ENCODE measurements around the gene RSAD1.

The RSAD1 gene

GRCh38 chr17:50447870-50448595 lies 30.6 kb upstream of the RSAD1 start:
- Histone ChIP-seq H3K4me1 (peaks cover 8% of the 10 kb centered on the region), H3K36me3 (replicated peaks) (no peaks in the 10 kb centered on the region), H3K4me3 (no peak overlapping the region), H3K27me3 (ENCODE audit: low read depth) (no peaks in the 10 kb centered on the region), H3K9me3 (no peaks in the 10 kb centered on the region)
- in situ Hi-C loops (cut with MboI; ENCODE audit: low sequenced_read_pairs) = no loop called here
- no peak for DNase-seq (ENCODE audit: low spot score in 2 of 2)

DNA sequence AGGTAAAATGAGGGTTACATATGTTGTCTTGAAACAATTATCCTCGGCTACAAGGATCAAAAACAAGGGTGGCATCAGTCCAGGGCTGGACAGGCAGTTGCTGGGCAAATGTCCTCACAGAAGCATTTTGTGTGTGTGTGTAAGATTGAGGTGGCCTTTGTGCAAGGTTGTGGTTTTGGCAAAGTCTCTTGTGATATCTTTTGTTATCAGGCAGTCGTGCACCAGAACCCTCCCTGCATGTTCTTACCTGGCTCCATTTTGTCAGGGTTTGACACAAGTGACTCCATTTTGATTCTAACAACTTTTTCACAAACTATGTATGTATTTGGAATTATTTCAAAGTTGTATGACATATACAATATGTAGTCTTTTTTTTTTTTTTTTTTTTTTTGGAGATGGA lies 30.0 kb upstream of the RSAD1 start:
- no peak for DNase-seq (ENCODE audit: low spot score in 2 of 2)
- in situ Hi-C loops (cut with MboI; ENCODE audit: low sequenced_read_pairs) = no loop called here
- Histone ChIP-seq H3K27me3 (ENCODE audit: low read depth) (no peaks in the 10 kb centered on the region), H3K9me3 (no peaks in the 10 kb centered on the region), H3K4me3 (no peak overlapping the region), H3K4me1 (peaks cover 2% of the 10 kb centered on the region), H3K36me3 (replicated peaks) (no peaks in the 10 kb centered on the region)

DNA sequence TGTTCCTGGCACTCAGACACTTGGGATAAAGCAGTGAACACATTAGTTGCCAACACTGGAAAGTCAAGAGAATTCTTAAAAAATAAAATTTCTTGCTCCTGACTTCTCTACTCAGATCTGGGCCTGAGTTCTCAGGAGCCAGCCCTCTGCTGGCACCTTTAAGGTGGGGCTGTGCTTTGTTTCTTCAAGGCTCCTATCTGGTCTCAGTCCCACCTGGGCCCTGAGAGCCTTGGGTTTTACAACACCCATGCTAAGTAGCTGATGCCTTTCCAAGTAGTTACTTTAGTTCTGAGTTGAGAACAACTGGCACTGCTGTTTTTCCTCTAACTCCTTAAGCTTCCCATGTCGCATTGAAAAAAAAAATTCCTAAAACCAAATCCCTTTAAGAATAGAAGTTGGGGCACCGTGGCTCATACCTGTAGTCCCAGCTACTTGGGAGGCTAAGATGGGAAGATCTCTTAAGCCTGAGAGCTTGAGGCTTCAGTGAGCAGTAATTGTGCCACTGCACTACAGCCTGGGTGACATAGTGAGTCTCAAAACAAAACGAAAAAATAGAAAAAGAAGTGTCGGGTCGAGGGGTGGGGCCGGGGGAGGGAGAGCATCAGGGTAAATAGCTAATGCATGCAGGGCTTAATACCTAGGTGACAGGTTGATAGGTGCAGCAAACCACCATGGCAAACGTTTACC lies 26.6 kb upstream of the RSAD1 start:
- in situ Hi-C loops (cut with MboI; ENCODE audit: low sequenced_read_pairs) = no loop called here
- Histone ChIP-seq H3K4me1 (no peaks in the 10 kb centered on the region), H3K36me3 (replicated peaks) (no peaks in the 10 kb centered on the region), H3K27me3 (ENCODE audit: low read depth) (no peaks in the 10 kb centered on the region), H3K4me3 (no peak overlapping the region), H3K9me3 (no peaks in the 10 kb centered on the region)
- no peak for DNase-seq (ENCODE audit: low spot score in 2 of 2)

DNA sequence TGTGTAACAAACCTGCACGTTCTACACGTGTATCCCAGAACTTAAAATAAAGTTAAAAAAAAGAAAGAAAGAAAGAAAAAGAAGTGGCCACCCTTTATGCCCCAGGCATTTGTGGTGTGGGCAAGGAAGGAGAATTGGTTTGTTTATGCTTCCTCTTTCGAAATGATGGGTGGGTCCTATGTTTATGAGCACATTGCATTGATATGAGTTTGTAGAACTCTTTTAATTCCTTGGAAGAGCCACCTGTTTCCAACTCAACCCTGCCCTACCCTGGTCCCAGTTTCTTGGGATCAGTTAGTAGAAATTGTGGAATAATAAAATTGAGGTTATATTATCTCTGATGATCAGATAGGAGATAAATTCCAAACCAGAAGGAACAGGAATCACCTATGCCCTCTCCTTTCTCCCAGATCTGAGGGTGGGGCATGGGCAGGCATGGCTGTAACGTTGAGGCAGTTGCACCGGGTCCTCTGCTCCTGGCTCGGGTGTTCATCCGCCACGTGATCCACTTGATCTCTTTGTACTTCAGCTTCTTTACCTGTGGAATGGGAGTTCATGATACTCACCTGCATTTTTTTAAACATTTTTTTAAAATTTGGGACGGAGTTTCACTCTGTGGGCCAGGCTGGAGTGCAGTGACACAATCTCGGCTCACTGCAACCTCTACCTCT lies 25.9 kb upstream of the RSAD1 start:
- Histone ChIP-seq H3K4me1 (no peaks in the 10 kb centered on the region), H3K36me3 (replicated peaks) (no peaks in the 10 kb centered on the region), H3K4me3 (no peak overlapping the region), H3K27me3 (ENCODE audit: low read depth) (no peaks in the 10 kb centered on the region), H3K9me3 (no peaks in the 10 kb centered on the region)
- no peak for DNase-seq (ENCODE audit: low spot score in 2 of 2)
- in situ Hi-C loops (cut with MboI; ENCODE audit: low sequenced_read_pairs) = no loop called here

DNA sequence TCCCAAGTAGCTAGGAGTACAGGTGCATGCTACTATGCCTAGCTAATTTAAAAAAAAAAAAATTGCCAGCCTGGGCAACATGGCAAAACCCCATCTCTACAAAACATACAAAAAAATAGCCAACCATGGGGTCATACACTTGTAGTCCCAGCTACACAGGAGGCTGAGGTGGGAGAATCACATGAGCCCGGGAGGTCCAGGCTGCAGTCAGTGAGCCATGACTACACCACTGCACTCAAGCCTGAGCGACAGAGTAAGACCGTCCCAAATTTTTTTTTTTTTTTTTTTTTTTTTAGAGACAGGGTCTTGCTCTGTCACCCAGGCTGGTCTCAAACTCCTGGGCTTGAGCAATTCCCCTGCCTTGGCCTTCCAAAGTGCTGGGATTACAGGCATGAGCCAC lies 24.8 kb upstream of the RSAD1 start:
- in situ Hi-C loops (cut with MboI; ENCODE audit: low sequenced_read_pairs) = no loop called here
- Histone ChIP-seq H3K9me3 (no peaks in the 10 kb centered on the region), H3K4me1 (no peaks in the 10 kb centered on the region), H3K27me3 (ENCODE audit: low read depth) (no peaks in the 10 kb centered on the region), H3K4me3 (no peak overlapping the region), H3K36me3 (replicated peaks) (no peaks in the 10 kb centered on the region)
- no peak for DNase-seq (ENCODE audit: low spot score in 2 of 2)

DNA sequence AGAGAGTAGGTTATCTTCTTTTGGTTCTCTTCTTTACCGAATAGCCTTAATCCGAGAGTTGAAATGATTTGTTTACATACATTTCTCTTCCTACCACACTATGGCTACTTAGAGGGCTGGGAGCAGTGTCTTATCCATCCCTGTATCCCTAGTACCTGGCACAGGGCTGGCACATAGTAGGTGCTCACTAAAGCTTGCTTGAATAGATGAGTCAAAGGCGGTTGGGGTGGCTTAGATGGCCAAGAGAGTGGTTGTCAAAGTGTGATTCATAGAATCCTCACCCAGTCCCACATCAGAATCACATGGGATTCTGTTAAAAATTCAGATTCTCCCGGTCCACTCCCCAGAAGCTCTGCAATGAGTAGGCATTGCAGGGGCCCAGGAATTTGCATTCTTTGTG lies 21.0 kb upstream of the RSAD1 start:
- in situ Hi-C loops (cut with MboI; ENCODE audit: low sequenced_read_pairs) = no loop called here
- Histone ChIP-seq H3K4me3 (no peak overlapping the region), H3K36me3 (replicated peaks) (no peaks in the 10 kb centered on the region), H3K4me1 (no peaks in the 10 kb centered on the region), H3K27me3 (ENCODE audit: low read depth) (no peaks in the 10 kb centered on the region), H3K9me3 (no peaks in the 10 kb centered on the region)
- DNase-seq (ENCODE audit: low spot score in 2 of 2) = no peak

- no peaks in the 10 kb centered on the region for H3K9me3 ChIP-seq
- H3K27me3 ChIP-seq (ENCODE audit: low read depth) = no peaks in the 10 kb centered on the region
- no peaks in the 10 kb centered on the region for H3K4me1 ChIP-seq
- no peak for DNase-seq (ENCODE audit: low spot score in 2 of 2)
- no peaks in the 10 kb centered on the region for H3K36me3 ChIP-seq (replicated peaks)
- in situ Hi-C loops (cut with MboI; ENCODE audit: low sequenced_read_pairs) = no loop called here
- H3K4me3 ChIP-seq = no peak overlapping the region
Observed at GRCh38 chr17:50458270-50458669, 20.4 kb upstream of the RSAD1 start.

GRCh38 chr17:50458701-50459676 lies 19.7 kb upstream of the RSAD1 start:
- in situ Hi-C loops (cut with MboI; ENCODE audit: low sequenced_read_pairs) = no loop called here
- no peak for DNase-seq (ENCODE audit: low spot score in 2 of 2)
- no peak overlapping the region for H3K4me3 ChIP-seq
- no peaks in the 10 kb centered on the region for H3K36me3 ChIP-seq (replicated peaks)
- no peaks in the 10 kb centered on the region for H3K4me1 ChIP-seq
- no peaks in the 10 kb centered on the region for H3K9me3 ChIP-seq
- H3K27me3 ChIP-seq (ENCODE audit: low read depth) = no peaks in the 10 kb centered on the region

GRCh38 chr17:50459756-50460155 lies 18.9 kb upstream of the RSAD1 start:
- in situ Hi-C loops (cut with MboI; ENCODE audit: low sequenced_read_pairs) = no loop called here

GRCh38 chr17:50460831-50461526 lies 17.7 kb upstream of the RSAD1 start:
- Histone ChIP-seq H3K27me3 (ENCODE audit: low read depth) (no peaks in the 10 kb centered on the region), H3K36me3 (replicated peaks) (no peaks in the 10 kb centered on the region), H3K4me1 (no peaks in the 10 kb centered on the region), H3K4me3 (no peak overlapping the region), H3K9me3 (no peaks in the 10 kb centered on the region)
- in situ Hi-C loops (cut with MboI; ENCODE audit: low sequenced_read_pairs) = no loop called here
- DNase-seq (ENCODE audit: low spot score in 2 of 2) = no peak

More at GRCh38 chr17:50459756-50460155, 18.9 kb upstream of the RSAD1 start:
- no peaks in the 10 kb centered on the region for H3K4me1 ChIP-seq
- H3K9me3 ChIP-seq = no peaks in the 10 kb centered on the region
- no peak overlapping the region for H3K4me3 ChIP-seq
- no peaks in the 10 kb centered on the region for H3K27me3 ChIP-seq (ENCODE audit: low read depth)
- no peaks in the 10 kb centered on the region for H3K36me3 ChIP-seq (replicated peaks)
- DNase-seq (ENCODE audit: low spot score in 2 of 2) = no peak

- no peak for DNase-seq (ENCODE audit: low spot score in 2 of 2)
- H3K9me3 ChIP-seq = no peaks in the 10 kb centered on the region
- in situ Hi-C loops (cut with MboI; ENCODE audit: low sequenced_read_pairs) = no loop called here
- H3K27me3 ChIP-seq (ENCODE audit: low read depth) = no peaks in the 10 kb centered on the region
- no peaks in the 10 kb centered on the region for H3K4me1 ChIP-seq
- no peak overlapping the region for H3K4me3 ChIP-seq
- no peaks in the 10 kb centered on the region for H3K36me3 ChIP-seq (replicated peaks)
Observed at GRCh38 chr17:50461550-50462132, 17.0 kb upstream of the RSAD1 start.

- Histone ChIP-seq H3K4me3 (no peak overlapping the region), H3K36me3 (replicated peaks) (no peaks in the 10 kb centered on the region), H3K27me3 (ENCODE audit: low read depth) (no peaks in the 10 kb centered on the region), H3K4me1 (no peaks in the 10 kb centered on the region), H3K9me3 (no peaks in the 10 kb centered on the region)
- DNase-seq (ENCODE audit: low spot score in 2 of 2) = no peak
- in situ Hi-C loops (cut with MboI; ENCODE audit: low sequenced_read_pairs) = no loop called here
Observed at GRCh38 chr17:50462446-50462845, 16.2 kb upstream of the RSAD1 start.

DNA sequence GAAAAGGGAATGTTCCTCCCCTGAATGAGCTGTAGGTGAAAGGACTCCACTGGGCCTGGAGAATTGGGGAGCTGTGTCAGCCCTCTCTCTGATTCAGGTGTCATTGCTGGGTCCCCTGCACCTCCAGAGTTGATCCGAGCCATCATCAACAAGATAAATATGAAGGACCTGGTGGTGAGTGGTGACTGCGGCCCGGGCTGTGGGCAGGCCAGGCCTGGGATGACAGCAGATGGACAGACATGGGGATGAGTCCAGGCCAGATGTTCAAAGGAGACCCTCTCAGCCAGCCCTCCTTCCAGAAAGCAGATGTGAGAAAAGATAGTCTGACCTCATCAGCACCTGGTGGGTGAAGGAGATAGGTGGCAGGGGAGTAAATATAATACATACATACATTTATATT lies 14.5 kb upstream of the RSAD1 start:
- H3K9me3 ChIP-seq = no peaks in the 10 kb centered on the region
- H3K4me1 ChIP-seq = no peaks in the 10 kb centered on the region
- H3K27me3 ChIP-seq (ENCODE audit: low read depth) = no peaks in the 10 kb centered on the region
- H3K36me3 ChIP-seq (replicated peaks) = no peaks in the 10 kb centered on the region
- no peak for DNase-seq (ENCODE audit: low spot score in 2 of 2)
- H3K4me3 ChIP-seq = no peak overlapping the region
- in situ Hi-C loops (cut with MboI; ENCODE audit: low sequenced_read_pairs) = no loop called here

All from HAP-1 (cell line).